Umbilical cord (tissue), 2 donors: ENCODE data around the gene NAA80. TPM values are rescaled to one million over a fixed set of nuclear protein-coding genes. Genes with fewer than 3 reads are reported as not detected.
A peak's percentile ranks its signal among the peaks of the same experiment; 100 is the strongest.
"Not testable (repeated sequence)": the region's sequence is repeated elsewhere in the genome, so short reads cannot be mapped to it uniquely, and the experiment has no call there.

Experiments used
- DNase-seq: peaks from one replicate; pipeline ENCODE4 v3.0.0-alpha.2; 2015; ENCODE audit warnings: low spot score
- total RNA-seq: library from RNA; depleted of rRNA; stranded (reverse); fragments of >200 nt; gene quantifications from one replicate; pipeline ENCODE4 v1.2.3, GENCODE V29; 2014; ENCODE audit warnings: low replicate concordance; ENCODE audit not compliant: insufficient read depth

Gene NAA80
- total RNA-seq, 1 donor from 2014 or later, result 2.2 TPM

- no peak for DNase-seq
Measured at GRCh38 chr3:50290161-50290641, 9.0 kb downstream of the NAA80 start.

- no peak for DNase-seq
Measured at GRCh38 chr3:50289130-50289529, 10.1 kb downstream of the NAA80 start.

GRCh38 chr3:50288387-50289007 is 10.7 kb downstream of the NAA80 start:
- DNase-seq, result no peak

- no peak for DNase-seq
Measured at GRCh38 chr3:50287262-50287661, 11.9 kb downstream of the NAA80 start.

- no peak for DNase-seq
Measured at GRCh38 chr3:50286322-50287227, 12.6 kb downstream of the NAA80 start.

GRCh38 chr3:50284121-50284520 is 15.1 kb downstream of the NAA80 start:
- DNase-seq, result not testable (repeated sequence)

- no peak for DNase-seq
Measured at GRCh38 chr3:50279255-50280016, 19.8 kb downstream of the NAA80 start.

GRCh38 chr3:50278880-50279224 is 20.4 kb downstream of the NAA80 start, which contains the start of gene LSMEM2:
Gene LSMEM2 (plus strand): TSS chr3:50279087. CDS start chr3:50279114, 27 bp downstream.
- no peak for DNase-seq

- DNase-seq, result no peak
Measured at GRCh38 chr3:50278123-50278879, 20.9 kb downstream of the NAA80 start.

- DNase-seq, result no peak
Measured at GRCh38 chr3:50276762-50277101, 22.5 kb downstream of the NAA80 start.

GRCh38 chr3:50275996-50276761 is 23.0 kb downstream of the NAA80 start:
- no peak for DNase-seq

- no peak for DNase-seq
Measured at GRCh38 chr3:50275141-50275995, 23.8 kb downstream of the NAA80 start.

- no peak for DNase-seq
Measured at GRCh38 chr3:50274371-50275104, 24.7 kb downstream of the NAA80 start.

- DNase-seq, result no peak
Measured at GRCh38 chr3:50273689-50274065, 25.5 kb downstream of the NAA80 start.

GRCh38 chr3:50272911-50273688 is 26.1 kb downstream of the NAA80 start:
- DNase-seq, result peak; percentile 69

GRCh38 chr3:50272538-50272910 is 26.7 kb downstream of the NAA80 start:
- not testable (repeated sequence) for DNase-seq

- no peak for DNase-seq
Measured at GRCh38 chr3:50271314-50271936, 27.8 kb downstream of the NAA80 start.
